ENCODE results near the gene CRISP2. TPM values are rescaled to one million over a fixed set of nuclear protein-coding genes. Genes with fewer than 3 reads are reported as not detected.

CRISP2 gene
- total RNA-seq (2022; extraction: Qiagen RNA extraction; ENCODE audit: low read depth), result not detected in 5 replicates

GRCh38 chr6:49713346-49713745, at the start of gene CRISP2:
Gene CRISP2 (minus strand): TSS chr6:49713543. CDS start chr6:49709196, 4,347 bp downstream.

GRCh38 chr6:49744259-49744658, 30.9 kb upstream of the CRISP2 start, which contains the start of gene CRISP3:
Gene CRISP3 (minus strand): TSS chr6:49744388. CDS start chr6:49744367, 21 bp downstream.

Other genes starting within 250 kb of the CRISP2 start
- not detected in 5 replicates for gene GLYATL3, start 213.6 kb downstream of the CRISP2 start, total RNA-seq (2022; extraction: Qiagen RNA extraction; ENCODE audit: low read depth)
- 12.6 to 16.6 TPM (median 14.4 TPM) in 5 replicates for gene C6orf141, start 162.9 kb downstream of the CRISP2 start, total RNA-seq (2022; extraction: Qiagen RNA extraction; ENCODE audit: low read depth)
- 0.11 TPM in 1 of 5 replicates, not detected in the others for gene RHAG, start 76.7 kb downstream of the CRISP2 start, total RNA-seq (2022; extraction: Qiagen RNA extraction; ENCODE audit: low read depth)
- gene CRISP3, start 30.8 kb upstream of the CRISP2 start, total RNA-seq (2022; extraction: Qiagen RNA extraction; ENCODE audit: low read depth), result not detected in 5 replicates
- gene PGK2, start 73.7 kb upstream of the CRISP2 start, total RNA-seq (2022; extraction: Qiagen RNA extraction; ENCODE audit: low read depth), result not detected in 5 replicates
- not detected in 5 replicates for gene CRISP1, start 153.0 kb upstream of the CRISP2 start, total RNA-seq (2022; extraction: Qiagen RNA extraction; ENCODE audit: low read depth)